Renal pelvis (tissue), 4 donors: ENCODE data around the gene TMED4. TPM values are rescaled to one million over a fixed set of nuclear protein-coding genes. Genes with fewer than 3 reads are reported as not detected.

Experiments
- DNase-seq: peaks from one replicate; pipeline ENCODE4 v3.0.0-alpha.2; 2013
- polyA plus RNA-seq, 3 donors: library from polyadenylated mRNA; unstranded; fragments of 120-200 nt; gene quantifications; one replicate each; pipeline ENCODE4 v1.2.1, GENCODE V29; 2013; ENCODE audit not compliant: insufficient read length in 3 of 3

The TMED4 gene
- polyA plus RNA-seq, 3 donors, result 123 to 177 (median 168) TPM

DNA sequence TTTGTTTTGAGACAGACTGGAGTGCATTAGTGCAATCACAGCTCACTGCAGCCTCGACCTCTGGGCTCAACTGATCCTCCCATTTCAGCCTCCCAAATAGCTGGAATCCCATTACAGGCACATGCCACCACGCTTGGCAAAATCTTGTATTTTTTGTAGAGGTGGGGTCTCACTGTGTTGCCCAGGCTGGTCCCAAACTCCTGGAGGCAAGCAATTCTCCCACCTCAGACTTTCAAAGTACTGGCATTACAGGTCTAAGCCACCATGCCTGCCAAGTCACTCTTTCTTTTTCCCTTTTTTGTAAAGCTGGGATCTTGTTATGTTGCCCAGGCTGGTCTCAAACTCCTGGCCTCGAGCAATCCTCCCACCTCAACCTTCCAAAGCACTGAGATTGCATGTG lies 32.6 kb downstream of the TMED4 start:
- no peak for DNase-seq

DNA sequence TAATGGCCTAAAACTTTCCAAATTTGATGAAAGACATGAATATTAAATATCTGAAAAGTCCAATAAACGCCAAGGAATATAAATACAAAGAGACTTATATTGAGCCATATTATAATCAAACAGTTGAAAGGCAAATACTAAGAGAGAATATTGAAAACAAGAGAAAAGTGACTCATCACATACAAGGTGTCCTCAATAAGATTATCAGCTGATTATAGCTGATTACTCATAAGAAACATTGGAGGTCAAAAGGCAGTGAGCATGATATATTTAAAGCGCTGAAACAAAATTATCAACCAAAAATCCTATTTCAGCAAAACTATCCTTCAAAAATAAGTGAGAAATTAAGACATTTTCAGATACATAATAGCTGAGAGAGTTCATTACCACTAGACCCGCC lies 33.1 kb downstream of the TMED4 start:
- no peak for DNase-seq

DNA sequence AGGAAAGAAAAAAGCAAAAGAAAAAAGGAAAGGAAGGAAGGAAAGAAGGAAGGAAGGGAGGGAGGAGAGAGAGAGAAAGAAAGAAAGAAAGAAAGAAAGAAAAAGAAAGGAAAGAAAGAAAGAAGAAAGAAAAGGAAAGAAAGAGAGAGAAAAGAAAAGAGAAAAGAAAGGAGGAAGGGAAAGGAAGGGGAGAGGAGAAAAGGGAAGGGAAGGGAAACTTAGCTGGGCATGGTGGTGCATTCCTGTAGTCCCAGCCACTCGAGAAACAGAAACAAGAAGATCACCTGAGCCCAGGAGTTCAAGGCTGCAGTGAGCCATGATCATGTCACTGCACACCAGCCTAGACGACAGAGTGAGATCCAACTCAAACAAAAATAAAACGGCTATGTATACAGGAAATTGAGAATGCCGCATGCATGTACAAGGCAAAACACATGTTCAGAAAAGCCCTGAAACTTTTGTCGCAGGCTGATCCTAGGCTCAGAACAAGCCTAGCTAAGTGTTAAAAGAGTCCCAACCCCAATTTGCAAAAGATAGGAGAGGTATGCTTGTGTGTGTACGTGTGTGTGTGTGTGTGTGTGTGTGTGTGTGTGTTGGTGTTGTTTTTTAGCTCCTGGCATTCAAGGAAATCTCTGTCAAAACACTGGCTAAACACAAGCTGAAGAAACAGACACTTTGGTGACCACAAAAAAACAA lies 34.3 kb downstream of the TMED4 start:
- DNase-seq, result no peak

DNA sequence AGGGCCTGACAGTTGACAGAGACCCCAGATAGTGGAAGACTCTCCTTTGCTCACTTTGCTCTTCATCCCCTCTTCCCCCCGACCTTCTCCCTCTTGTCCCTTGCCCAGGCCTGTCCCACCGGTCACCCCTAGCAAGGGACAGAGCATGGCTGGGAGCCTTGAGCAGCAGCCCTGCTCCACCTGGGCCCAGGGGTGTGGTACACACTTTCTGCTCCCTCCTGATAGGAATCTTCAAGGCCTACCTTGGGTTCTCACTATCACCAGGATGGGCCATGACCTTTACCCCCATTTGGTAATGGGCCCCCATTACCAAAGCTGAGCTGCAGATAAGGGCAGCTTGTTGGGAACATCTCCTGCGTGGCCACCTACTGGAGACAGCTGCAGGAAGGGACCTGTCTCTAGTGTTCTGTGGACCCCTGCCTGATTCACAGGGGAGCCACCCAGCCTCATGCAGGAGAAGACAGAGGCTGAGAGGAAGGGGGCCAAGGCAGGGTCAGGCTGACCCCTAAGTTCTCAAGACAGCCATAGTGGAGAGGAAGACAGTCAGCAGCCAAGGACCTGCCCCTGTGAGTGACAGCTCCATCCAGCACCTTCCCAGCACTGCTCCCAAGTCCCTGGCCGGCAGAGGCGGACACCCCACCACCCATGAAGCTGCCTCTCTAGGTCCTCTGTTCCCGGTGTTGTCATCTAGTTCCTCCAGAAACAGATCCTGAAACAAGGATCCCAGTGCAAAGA lies 40.0 kb downstream of the TMED4 start:
- no peak for DNase-seq

DNA sequence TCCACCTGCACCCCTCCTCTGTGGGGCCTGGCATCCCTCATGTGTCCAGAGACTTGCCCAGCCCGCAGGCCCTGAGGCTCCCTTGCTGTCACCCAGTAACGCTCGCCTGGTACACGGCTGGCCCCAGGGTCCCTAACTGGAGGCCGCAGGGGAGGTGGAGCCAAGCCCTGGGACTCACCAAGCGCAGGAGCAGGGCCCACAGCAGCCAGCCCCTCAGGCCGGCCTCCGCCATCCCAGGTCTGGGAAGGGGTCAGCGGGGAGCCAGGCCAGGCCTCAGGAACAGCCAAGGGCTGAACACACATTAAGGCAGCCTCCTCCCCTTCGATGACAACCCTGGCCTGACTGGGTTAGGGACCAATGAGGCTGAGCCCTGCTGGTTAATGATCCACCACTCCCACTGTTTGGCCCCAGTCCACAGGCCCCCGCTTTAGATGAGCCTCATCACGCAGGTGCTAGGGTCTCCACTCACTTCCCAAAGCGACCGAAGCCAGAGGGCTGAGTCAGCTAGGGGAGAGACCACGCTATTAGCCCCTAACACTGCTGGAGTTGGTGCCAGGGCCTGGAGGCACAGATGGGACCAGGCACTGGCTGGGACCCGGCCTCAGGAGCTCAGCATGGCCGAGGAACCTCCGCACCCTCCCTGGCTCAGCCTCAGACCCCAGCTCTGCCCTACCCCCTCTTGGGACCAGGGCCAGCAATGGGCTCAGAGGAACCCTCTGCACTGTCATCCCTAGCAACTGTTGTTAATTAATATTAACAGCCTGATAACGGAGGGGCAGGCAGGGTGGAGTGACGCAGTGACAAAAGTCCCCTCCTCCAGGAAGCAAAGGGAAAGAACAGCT lies 40.8 kb downstream of the TMED4 start, which contains the start of gene NPC1L1:
Gene NPC1L1, minus strand, starts transcription at position 303 of the 842 bp plus-strand sequence. Its CDS starts 71 bp downstream, at position 232.
- DNase-seq, result no peak

- DNase-seq, result no peak
Measured at GRCh38 chr7:44540592-44541027, 41.4 kb downstream of the TMED4 start.

- DNase-seq, result no peak
Measured at GRCh38 chr7:44539669-44540506, 42.1 kb downstream of the TMED4 start.

- DNase-seq, result no peak
Measured at GRCh38 chr7:44538798-44539668, 43.0 kb downstream of the TMED4 start.

- no peak for DNase-seq
Measured at GRCh38 chr7:44538093-44538797, 43.8 kb downstream of the TMED4 start.

GRCh38 chr7:44537442-44537841 lies 44.6 kb downstream of the TMED4 start:
- no peak for DNase-seq

GRCh38 chr7:44536090-44536489 lies 45.9 kb downstream of the TMED4 start:
- DNase-seq, result no peak

GRCh38 chr7:44535348-44536064 lies 46.5 kb downstream of the TMED4 start:
- no peak for DNase-seq

- no peak for DNase-seq
Measured at GRCh38 chr7:44534501-44534900, 47.5 kb downstream of the TMED4 start.

DNA sequence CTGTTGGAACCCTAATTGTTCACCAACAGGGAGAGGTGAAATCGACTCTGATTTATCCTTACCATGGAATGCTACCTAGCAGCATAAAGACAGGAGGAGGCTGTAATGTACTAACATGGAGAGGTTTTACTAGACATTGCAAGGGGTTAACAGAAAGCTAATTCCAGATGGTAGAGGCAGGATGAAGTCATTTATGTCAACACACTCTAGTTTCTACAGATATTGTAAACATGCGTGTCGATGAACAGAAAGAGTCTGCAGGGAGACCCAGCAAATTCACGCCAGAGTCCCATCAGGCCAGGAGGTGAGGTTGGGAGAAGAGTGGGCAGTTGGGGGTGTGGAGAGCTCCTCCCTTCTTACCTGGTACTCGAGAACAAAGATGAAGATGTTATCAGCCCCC lies 47.9 kb downstream of the TMED4 start:
- DNase-seq, result no peak

DNA sequence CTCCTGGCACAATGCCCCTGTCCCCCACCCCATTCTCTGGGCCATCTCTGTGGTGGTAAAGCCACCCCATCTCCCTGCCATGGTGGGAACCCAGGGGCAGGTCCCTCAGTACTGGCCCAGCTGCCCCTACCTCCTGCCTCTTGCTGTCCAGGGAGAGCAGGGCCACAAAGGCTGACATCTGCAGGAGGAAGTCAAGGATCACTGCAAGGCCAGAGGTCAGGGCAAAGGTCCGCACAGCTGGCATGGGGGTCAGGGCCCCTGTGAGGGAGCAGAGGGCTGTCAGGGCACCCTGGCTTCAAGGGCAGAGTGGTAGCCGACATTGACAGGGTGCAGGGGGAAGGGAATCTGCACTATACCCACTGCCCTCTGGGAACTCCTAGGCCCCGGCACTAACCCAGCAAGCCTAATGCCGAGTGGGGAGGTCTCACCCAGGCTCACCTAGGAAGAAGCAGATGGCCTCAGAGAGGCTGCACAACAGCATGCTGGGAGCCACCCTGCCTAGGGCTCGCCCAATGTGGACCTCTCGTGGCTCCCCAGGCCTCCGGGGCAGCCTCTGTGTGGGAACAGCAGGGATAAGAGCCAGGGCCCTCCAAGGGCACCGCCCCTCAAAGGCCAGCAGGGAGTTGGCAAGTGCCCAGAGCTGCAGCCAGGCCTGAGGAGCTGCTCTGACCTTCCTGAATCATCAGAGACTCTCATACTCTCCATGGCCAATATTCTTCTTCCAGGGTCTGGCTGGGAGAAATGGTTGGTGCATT lies 48.6 kb downstream of the TMED4 start:
- DNase-seq, result no peak

DNA sequence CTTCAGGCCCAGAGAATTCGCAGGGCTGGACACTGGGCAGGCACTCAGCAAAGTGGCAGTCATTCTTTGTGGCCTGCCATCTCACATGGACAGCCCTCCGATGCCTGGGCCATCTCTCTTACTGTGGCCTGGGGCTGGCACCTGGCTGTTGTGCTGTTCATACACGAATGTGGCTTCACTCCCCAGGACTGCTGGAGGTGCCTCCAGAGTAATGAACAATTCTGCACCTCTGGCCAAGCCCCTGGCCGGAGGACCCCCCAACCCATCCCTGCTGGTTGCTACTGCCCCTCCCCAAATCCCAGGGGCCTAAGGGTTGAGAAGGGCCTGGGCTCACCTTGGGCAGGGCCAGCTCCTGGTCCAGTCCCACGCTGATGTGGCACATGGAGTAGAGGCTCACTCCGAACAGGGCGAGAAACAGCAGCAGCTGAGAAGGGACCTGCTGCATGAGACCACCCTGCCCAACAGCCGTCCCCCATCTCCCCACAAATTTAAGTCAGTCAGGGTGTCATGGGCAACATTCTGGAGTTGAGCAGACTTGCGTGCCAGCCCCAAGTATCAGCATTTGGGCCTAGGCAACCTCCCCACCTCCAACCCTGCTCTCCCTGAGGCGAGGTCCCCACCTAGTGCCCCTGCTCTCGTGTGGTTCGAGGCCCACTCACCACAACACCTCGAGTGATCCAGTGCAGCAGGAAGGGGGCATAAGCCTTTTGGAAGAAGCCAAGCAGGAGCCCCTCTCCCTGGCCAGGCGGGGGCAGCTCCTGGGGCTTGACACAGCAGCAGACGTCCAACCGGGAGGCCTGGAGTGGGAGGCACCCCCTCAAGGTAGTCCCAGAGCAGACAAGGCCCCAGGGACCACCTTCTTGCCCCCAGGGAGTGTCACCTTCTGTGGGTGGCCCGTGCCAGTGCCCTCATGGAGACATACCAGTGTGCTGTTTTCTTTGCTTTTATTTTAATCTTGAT lies 50.3 kb downstream of the TMED4 start:
- DNase-seq, result no peak

- no peak for DNase-seq
Measured at GRCh38 chr7:44530990-44531389, 51.0 kb downstream of the TMED4 start.
